AG04450 (cell line): ENCODE measurements around the gene TMEM174. TPM values are rescaled to one million over a fixed set of nuclear protein-coding genes. Genes with fewer than 3 reads are reported as not detected.

Experiments used
- CTCF ChIA-PET: fragments of 300-600, 350-600 bp; formaldehyde crosslinking; extraction: SDS; loops from one replicate; lab custom pipeline; 2022; ENCODE audit warnings: antibody characterized with exemption, inconsistent platforms; lab: Charles Lee
- POLR2A ChIA-PET: fragments of 350-600 bp; formaldehyde crosslinking; extraction: SDS; loops from one replicate; lab custom pipeline; 2021; ENCODE audit warnings: antibody characterized with exemption, inconsistent platforms; lab: Yijun Ruan, JAX
- DNase-seq: peaks from one replicate; pipeline ENCODE4 v3.0.0-alpha.2; 2011; ENCODE audit warnings: low read depth, low spot score
- H3K27ac ChIP-seq: one replicate; pipeline ENCODE4 v1.5.1; 2012; ENCODE audit warnings: low read depth, low read length, control low read depth
- H3K27me3 ChIP-seq: one replicate; pipeline ENCODE4 v1.6.0; 2012; ENCODE audit warnings: low read length; ENCODE audit not compliant: control insufficient read depth, insufficient read depth
- H3K4me3 ChIP-seq: 2 replicates; pipeline ENCODE4 v1.5.1; 2011; ENCODE audit warnings: mild to moderate bottlenecking, low read depth, low read length, control low read depth
- H3K9me3 ChIP-seq: 2 replicates; pipeline ENCODE4 v1.5.1; 2012; ENCODE audit warnings: low read length; ENCODE audit not compliant: control insufficient read depth, insufficient read depth
- polyA plus RNA-seq: library from polyadenylated mRNA; depleted of rRNA; stranded (reverse); fragments of >200 nt; gene quantifications from 2 replicates; pipeline ENCODE4 v1.2.3, GENCODE V29; 2011
- TF ChIP-seq, protein P1 (sequence below): IDR thresholded peaks from 2 replicates; pipeline ENCODE4 v1.5.1; 2011; ENCODE audit warnings: low read depth, low read length, control low read depth, inconsistent platforms

The TMEM174 gene
- polyA plus RNA-seq, 1 experiment, result not detected

DNA sequence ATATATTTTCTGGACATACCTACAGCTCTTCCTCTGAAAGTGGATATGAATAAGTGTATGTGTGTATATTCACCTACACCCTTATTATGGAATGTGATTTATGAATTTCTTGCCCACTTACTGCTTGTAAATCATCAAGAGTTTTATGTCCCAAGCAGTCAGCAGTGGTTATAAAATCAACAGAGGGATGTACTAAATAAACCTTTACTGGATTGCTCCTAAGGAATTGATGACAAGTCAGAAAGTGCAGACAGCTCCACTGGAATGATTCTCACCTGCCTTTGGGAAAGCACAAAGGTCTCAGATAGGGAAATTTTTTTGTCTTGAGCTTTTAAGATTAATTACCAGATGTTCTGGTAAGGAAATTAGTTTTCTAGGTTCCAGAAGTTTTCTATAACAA lies 9.3 kb downstream of the TMEM174 start:
- Histone ChIP-seq H3K9me3 (peaks cover 7% of the 10 kb centered on the region), H3K27ac (no peak overlapping the region), H3K4me3 (no peak overlapping the region), H3K27me3 (no peaks in the 10 kb centered on the region)
- DNase-seq, result no peak
- POLR2A ChIA-PET, result no interaction called here
- CTCF ChIA-PET, result interaction anchor here (0.5 to 1.5 kb wide), 4 partner anchors 9 to 269 kb away, joined by 3 to 4 read pairs (median 4); partner anchors contain the start of gene TMEM174
- TF ChIP-seq, protein P1, sequence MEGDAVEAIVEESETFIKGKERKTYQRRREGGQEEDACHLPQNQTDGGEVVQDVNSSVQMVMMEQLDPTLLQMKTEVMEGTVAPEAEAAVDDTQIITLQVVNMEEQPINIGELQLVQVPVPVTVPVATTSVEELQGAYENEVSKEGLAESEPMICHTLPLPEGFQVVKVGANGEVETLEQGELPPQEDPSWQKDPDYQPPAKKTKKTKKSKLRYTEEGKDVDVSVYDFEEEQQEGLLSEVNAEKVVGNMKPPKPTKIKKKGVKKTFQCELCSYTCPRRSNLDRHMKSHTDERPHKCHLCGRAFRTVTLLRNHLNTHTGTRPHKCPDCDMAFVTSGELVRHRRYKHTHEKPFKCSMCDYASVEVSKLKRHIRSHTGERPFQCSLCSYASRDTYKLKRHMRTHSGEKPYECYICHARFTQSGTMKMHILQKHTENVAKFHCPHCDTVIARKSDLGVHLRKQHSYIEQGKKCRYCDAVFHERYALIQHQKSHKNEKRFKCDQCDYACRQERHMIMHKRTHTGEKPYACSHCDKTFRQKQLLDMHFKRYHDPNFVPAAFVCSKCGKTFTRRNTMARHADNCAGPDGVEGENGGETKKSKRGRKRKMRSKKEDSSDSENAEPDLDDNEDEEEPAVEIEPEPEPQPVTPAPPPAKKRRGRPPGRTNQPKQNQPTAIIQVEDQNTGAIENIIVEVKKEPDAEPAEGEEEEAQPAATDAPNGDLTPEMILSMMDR, result no peak

DNA sequence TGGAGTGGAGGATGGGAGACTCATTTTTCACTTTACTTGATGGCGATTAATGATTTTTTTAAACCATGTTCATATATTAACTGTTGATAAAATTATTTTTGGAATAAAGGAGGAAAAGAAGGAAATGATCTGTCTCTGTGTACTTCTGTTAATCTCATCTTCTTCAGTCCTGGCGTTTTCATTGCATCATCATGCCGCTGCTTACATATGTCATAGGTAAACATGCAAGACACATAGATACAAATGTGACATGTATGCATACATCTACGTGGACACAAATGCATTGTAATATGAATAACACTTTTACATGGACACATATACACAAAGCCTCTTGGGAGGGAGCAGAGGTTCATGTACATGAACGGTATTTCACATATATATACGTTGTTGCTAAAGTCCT lies 10.0 kb downstream of the TMEM174 start:
- Histone ChIP-seq H3K27me3 (no peaks in the 10 kb centered on the region), H3K4me3 (no peak overlapping the region), H3K9me3 (peaks cover 7% of the 10 kb centered on the region), H3K27ac (no peak overlapping the region)
- ChIA-PET POLR2A (no interaction called here), CTCF (interaction anchor here (0.9 to 1.5 kb wide), 2 partner anchors 18 to 268 kb away, joined by 4 read pairs; no protein-coding TSS in a partner anchor)
- no peak for DNase-seq
- TF ChIP-seq, protein P1, result no peak

DNA sequence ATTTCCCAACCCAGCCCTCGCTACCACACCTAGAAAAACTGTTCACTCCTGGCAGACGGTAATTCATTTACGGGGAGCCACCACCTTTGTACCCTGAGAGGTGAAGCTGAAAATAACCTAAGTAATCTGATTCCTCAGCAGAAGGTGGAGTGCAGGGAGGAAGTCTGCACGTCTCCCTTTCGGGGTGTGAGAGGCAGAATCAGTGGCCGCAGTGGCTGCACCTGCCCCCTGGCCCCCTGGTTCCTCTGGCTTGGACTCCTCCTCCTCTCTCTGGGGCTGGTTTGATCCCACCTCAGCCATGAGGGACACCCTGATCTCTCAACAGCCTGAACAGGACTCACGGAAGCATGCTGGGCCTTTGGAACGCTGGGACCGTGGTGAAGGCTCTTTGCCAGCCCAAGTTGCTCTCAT lies 10.5 kb downstream of the TMEM174 start:
- no peak overlapping the region for H3K27ac ChIP-seq
- no peak overlapping the region for H3K4me3 ChIP-seq
- POLR2A ChIA-PET, result no interaction called here
- DNase-seq, result no peak
- no peaks in the 10 kb centered on the region for H3K27me3 ChIP-seq
- peaks cover 7% of the 10 kb centered on the region for H3K9me3 ChIP-seq
- TF ChIP-seq, protein P1, result no peak
- CTCF ChIA-PET, result no interaction called here

DNA sequence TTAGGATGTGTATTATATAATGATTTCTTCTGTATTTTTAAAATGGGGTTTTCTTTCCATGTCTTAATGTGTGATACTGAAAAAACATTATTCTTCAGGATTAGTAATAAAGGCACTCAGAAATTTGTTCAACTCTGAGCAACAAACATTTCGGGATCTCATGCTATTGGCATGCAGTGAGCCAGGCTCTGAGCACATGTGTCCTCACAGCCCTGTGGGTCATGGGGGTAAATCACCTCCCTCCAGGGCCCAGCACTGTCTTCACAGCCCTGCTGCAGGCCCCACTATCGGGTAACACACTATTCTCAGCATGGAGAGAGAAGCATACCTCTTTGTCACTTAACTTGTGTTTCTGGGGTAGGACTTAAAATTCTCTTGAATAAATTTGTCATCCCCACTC lies 14.0 kb downstream of the TMEM174 start:
- ChIA-PET CTCF (interaction anchor here (1.0 kb wide), 1 partner anchor 15 kb away, joined by 4 read pairs; no protein-coding TSS in a partner anchor), POLR2A (no interaction called here)
- Histone ChIP-seq H3K9me3 (peaks cover 7% of the 10 kb centered on the region), H3K4me3 (no peak overlapping the region), H3K27me3 (no peaks in the 10 kb centered on the region), H3K27ac (no peak overlapping the region)
- no peak for DNase-seq
- TF ChIP-seq, protein P1, result no peak

DNA sequence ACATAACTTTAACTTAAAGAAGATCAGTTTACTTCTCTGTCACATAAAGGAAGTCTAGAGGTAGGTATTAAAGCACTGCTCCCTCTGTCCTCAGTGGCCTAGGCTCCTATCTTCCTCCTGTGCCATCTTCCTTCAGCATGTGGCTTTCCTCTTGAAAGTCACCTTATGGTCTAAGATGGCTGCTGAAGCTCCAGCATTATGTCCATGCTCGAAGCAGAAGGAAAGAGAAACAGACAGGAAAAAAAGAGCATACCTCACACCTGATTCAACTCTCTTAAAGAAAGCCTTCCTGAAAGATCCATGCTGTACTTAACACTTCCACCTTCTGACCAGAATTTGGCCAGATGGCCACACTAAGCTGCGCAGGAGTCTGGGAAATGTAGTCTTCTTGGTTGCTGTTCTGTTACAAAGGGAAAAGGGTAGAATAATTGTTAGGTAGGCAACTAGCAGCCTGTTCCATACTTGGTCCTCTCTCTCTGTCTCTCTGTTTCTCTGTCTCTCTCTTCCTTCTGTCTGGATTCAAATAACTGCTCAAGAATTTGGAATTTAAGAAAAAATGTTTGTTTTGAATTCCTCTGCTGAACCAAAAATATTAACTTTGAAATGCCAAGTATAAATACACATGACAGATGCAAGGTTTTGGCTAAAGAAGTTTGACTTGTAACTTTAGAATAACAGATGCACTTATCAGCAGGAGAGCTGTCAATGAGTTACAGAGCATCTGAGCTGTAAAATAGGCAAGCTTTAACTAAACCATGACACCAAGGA lies 16.0 kb downstream of the TMEM174 start:
- POLR2A ChIA-PET, result interaction anchor here (0.7 to 2.0 kb wide), 3 partner anchors 26 to 260 kb away, joined by 3 to 8 read pairs (median 3); partner anchors contain the start of gene FOXD1
- Histone ChIP-seq H3K27ac (peak overlapping the region; percentile 12), H3K27me3 (no peaks in the 10 kb centered on the region), H3K4me3 (no peak overlapping the region), H3K9me3 (peaks cover 7% of the 10 kb centered on the region)
- peak; percentile 26 for DNase-seq
- TF ChIP-seq, protein P1, result no peak
- CTCF ChIA-PET, result interaction anchor here (1.0 to 2.5 kb wide), 3 partner anchors 13 to 266 kb away, joined by 3 to 15 read pairs (median 6); no protein-coding TSS in a partner anchor
